PC-3 (cell line): ENCODE data around the gene CACNA1S.

Experiments
- CTCF ChIP-seq: fragments of 300-600 bp; sonication (generic); conservative IDR thresholded peaks from 2 replicates; pipeline ENCODE4 v1.5.1; 2017; ENCODE audit warnings: antibody characterized with exemption, low read depth, mild to moderate bottlenecking, low read length
- EZH2 ChIP-seq: fragments of 300-600 bp; sonication (generic); IDR thresholded peaks from one replicate; pipeline ENCODE4 v1.6.1; 2017; ENCODE audit warnings: antibody characterized with exemption, mild to moderate bottlenecking, low read length; ENCODE audit not compliant: unreplicated experiment

GRCh38 chr1:201123866-201124265, 11.6 kb upstream of the CACNA1S start:
- no peak for TF ChIP-seq CTCF
- no peak for TF ChIP-seq EZH2
